Retinal pigment epithelial cell (primary cell): ENCODE data around the gene C19orf38.

ENCODE experiments used
- DNase-seq: peaks from one replicate; pipeline ENCODE4 v3.0.0-alpha.2; 2010; ENCODE audit warnings: low read depth
- H3K4me3 ChIP-seq: 2 replicates; pipeline ENCODE4 v1.5.1; 2011; ENCODE audit warnings: mild to moderate bottlenecking, low read length, control low read depth, moderate library complexity
- CTCF ChIP-seq: conservative IDR thresholded peaks from 2 replicates; pipeline ENCODE4 v1.5.1; 2011; ENCODE audit warnings: low read depth, low read length, control low read depth, inconsistent platforms

C19orf38 gene

GRCh38 chr19:10912619-10913018 lies 64.4 kb downstream of the C19orf38 start:
- no peak for TF ChIP-seq CTCF
- no peak for DNase-seq
- no peak overlapping the region for H3K4me3 ChIP-seq

- no peak for TF ChIP-seq CTCF
- no peak overlapping the region for H3K4me3 ChIP-seq
- DNase-seq = no peak
These were observed 65.6 kb downstream of the C19orf38 start for GRCh38 chr19:10913716-10914340.

- no peak for TF ChIP-seq CTCF
- no peak overlapping the region for H3K4me3 ChIP-seq
These were observed 67.2 kb downstream of the C19orf38 start for GRCh38 chr19:10915130-10916091.

GRCh38 chr19:10916602-10917001 lies 68.4 kb downstream of the C19orf38 start:
- no peak for DNase-seq
- TF ChIP-seq CTCF = no peak
- H3K4me3 ChIP-seq = no peak overlapping the region

More at GRCh38 chr19:10915130-10916091, 67.2 kb downstream of the C19orf38 start:
- DNase-seq = no peak

GRCh38 chr19:10918359-10918758 lies 70.1 kb downstream of the C19orf38 start:
- no peak for TF ChIP-seq CTCF
- no peak for DNase-seq
- H3K4me3 ChIP-seq = no peak overlapping the region
